ENCODE results near the gene HRH3. TPM values are rescaled to one million over a fixed set of nuclear protein-coding genes. Genes with fewer than 3 reads are reported as not detected.

HRH3 gene
- total and polyA plus RNA-seq, 8 donors = not detected

DNA sequence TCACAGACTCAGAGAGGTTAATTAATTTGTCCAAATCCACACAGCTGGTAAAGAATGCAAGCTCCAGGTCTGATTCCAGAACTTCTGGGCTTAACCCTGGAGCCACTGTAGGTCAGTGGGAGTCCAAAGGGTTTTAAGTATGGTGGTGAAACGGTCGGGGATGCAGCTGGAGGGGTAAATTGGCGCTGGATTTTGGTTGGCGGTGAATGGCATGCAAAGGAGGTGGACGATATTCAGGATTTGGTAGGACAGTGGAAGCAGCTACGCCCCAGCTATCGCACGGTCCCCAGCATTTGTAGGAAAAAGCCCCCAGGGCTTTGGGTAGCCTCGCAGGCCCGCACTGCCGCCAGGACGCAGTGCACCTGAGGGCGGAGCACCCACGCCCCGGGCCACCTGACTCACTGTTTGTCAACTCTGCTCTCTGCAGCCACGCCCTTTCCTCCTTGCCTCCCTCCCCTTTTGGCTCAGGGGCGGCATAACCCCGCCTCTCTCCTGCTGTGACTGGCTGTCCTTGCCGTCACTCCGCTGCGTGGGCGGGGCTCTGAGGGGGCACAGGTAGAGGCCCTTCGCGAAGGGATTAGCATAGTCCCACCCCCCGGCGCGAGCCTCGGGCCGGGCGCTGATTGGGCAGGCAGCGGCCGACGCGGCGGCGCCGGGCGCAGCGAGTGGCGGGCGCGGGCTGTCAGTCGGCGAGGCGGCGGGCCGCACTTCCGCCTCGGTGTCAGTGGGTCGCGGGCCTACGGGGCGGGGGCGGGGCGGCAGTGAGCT lies 17.9 kb upstream of the HRH3 start, which contains the start of gene OSBPL2:
OSBPL2 (plus strand) TSS at position 721 of the 768 bp plus-strand sequence. CDS start 17,664 bp downstream, outside the sequence.
- no peak for TF ChIP-seq EP300 (IDR thresholded peaks at IDR 0.05)
- TF ChIP-seq POLR2A (IDR thresholded peaks at IDR 0.05) = no peak
- TF ChIP-seq, protein P1, sequence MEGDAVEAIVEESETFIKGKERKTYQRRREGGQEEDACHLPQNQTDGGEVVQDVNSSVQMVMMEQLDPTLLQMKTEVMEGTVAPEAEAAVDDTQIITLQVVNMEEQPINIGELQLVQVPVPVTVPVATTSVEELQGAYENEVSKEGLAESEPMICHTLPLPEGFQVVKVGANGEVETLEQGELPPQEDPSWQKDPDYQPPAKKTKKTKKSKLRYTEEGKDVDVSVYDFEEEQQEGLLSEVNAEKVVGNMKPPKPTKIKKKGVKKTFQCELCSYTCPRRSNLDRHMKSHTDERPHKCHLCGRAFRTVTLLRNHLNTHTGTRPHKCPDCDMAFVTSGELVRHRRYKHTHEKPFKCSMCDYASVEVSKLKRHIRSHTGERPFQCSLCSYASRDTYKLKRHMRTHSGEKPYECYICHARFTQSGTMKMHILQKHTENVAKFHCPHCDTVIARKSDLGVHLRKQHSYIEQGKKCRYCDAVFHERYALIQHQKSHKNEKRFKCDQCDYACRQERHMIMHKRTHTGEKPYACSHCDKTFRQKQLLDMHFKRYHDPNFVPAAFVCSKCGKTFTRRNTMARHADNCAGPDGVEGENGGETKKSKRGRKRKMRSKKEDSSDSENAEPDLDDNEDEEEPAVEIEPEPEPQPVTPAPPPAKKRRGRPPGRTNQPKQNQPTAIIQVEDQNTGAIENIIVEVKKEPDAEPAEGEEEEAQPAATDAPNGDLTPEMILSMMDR (IDR thresholded peaks at IDR 0.05) = no peak
- peak; percentile 19 to 85 (median 48) for TF ChIP-seq POLR2AphosphoS5 (IDR thresholded peaks at IDR 0.05)
- peaks cover 0 to 10% (median 8%) of the 10 kb centered on the region in 4 donors for H3K36me3 ChIP-seq
- H3K27me3 ChIP-seq = peaks cover 0 to 29% (median 0%) of the 10 kb centered on the region in 3 donors
- H3K4me3 ChIP-seq = peak within 1 kb of the TSS; percentile 83 to 95 (median 88)
- WGBS, 5 donors = 1 to 9% (median 3%) methylated on average over 13 to 55 of the region's 55 CpGs
- intact Hi-C loops (cut with DNase I; ENCODE audit: low total_unique reads) = no loop called here
- peaks cover 33 to 71% (median 62%) of the 10 kb centered on the region in 4 donors for H3K4me1 ChIP-seq
- H3K9me3 ChIP-seq = no peaks in the 10 kb centered on the region
- DNase-seq = peak; percentile 99
- H3K27ac ChIP-seq = peak within 1 kb of the TSS; percentile 81 to 96 (median 92)

DNA sequence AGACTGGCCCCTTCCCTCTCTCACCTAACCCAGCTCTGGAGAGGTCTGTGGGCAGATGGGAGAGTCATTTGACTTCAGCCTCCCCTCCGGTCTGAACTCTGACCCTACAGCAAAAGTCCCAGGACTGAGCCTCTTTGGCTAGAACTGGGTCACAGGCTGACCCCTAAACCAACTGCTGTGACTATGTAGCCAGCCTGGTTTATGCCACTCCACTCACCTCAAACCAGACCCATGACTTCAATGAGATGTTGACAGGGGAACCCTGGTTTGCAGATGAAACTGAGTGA lies 17.4 kb upstream of the HRH3 start:
- no peak for DNase-seq
- Histone ChIP-seq H3K36me3 (peaks cover 0 to 5% (median 3%) of the 10 kb centered on the region in 4 donors), H3K4me3 (peak overlapping the region; percentile 46 to 95 (median 86)), H3K4me1 (peaks cover 33 to 66% (median 58%) of the 10 kb centered on the region in 4 donors), H3K9me3 (no peaks in the 10 kb centered on the region), H3K27ac (peak overlapping the region in 4 of 5 donors; percentile 44 to 75 (median 70)), H3K27me3 (peaks cover 0 to 34% (median 0%) of the 10 kb centered on the region in 3 donors)
- TF ChIP-seq POLR2AphosphoS5 (IDR thresholded peaks at IDR 0.05) (no peak), EP300 (IDR thresholded peaks at IDR 0.05) (no peak), POLR2A (IDR thresholded peaks at IDR 0.05) (no peak)
- TF ChIP-seq, protein P1 (IDR thresholded peaks at IDR 0.05) = no peak
- 60 to 82% (median 70%) methylated on average over 1 of the region's 1 CpG for WGBS, 5 donors
- intact Hi-C loops (cut with DNase I; ENCODE audit: low total_unique reads) = no loop called here

DNA sequence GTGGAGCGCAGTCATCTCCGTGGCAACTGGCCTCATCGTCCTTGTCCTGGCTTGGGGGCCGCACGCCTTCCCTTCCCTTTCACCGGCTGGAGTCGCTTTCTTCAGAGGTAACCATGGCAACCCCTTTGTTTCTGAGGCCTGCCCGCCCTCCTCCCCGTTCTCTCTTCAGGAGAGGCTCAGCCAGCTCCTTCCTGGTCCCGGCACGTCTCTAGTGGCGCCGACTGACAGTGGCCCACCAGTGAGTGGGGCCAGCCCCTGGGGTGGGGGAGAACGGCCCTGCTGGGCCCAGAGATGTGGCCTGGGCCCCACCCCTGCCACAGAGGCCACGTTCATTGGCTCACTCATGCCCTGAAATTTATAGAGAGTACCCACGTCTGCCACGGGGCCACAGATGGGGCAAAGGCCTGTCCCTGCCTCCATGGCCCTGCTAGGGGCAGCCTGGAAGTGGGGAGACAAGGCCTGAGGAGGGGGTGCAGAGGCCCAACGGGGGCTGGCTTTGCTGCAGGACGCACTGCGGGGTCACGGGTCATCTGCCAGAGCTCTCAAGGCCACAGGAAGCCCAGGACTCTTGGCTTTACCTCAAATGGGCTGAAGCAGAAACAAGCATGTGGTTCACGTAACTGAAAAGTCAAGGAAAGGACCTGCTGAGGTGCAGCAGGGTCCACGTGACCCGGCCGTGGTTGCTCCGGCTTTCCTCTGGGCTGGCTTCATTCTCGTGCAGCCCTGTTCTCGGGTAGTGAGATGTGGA lies 16.9 kb upstream of the HRH3 start:
- intact Hi-C loops (cut with DNase I; ENCODE audit: low total_unique reads) = no loop called here
- H3K36me3 ChIP-seq = peaks cover 0 to under 1% (median 0%) of the 10 kb centered on the region in 4 donors
- H3K4me1 ChIP-seq = peaks cover 33 to 63% (median 54%) of the 10 kb centered on the region in 4 donors
- H3K27ac ChIP-seq = peak overlapping the region in 2 of 5 donors; percentile 44 to 75
- H3K27me3 ChIP-seq = peaks cover 0 to 39% (median 0%) of the 10 kb centered on the region in 3 donors
- 66 to 80% (median 72%) methylated on average over 25 to 28 of the region's 28 CpGs for WGBS, 5 donors
- no peak overlapping the region for H3K4me3 ChIP-seq
- no peak for TF ChIP-seq POLR2AphosphoS5 (IDR thresholded peaks at IDR 0.05)
- TF ChIP-seq, protein P1 (IDR thresholded peaks at IDR 0.05) = no peak
- no peak for TF ChIP-seq POLR2A (IDR thresholded peaks at IDR 0.05)
- TF ChIP-seq EP300 (IDR thresholded peaks at IDR 0.05) = no peak
- peak in 1 of 2 donors; percentile 68 for DNase-seq
- H3K9me3 ChIP-seq = no peaks in the 10 kb centered on the region

DNA sequence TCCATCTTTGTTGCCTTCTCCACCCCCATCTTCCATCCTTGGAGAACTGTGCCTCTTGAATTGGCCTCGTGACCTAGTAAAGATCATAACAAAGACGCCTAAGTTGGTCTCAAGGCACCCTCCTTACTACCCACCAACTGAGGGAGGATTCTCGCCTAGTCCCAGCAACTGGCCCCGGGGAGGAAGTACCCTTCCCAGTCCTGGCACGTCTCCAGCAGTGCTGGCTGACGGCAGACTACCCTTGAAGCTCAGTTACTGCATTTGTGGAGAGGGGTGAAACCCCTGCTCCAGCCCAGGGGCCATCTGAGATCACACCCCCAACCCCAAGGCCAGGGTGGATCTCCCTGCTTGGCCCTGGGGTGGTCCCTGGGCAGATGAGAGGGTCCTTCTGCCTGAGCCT lies 16.1 kb upstream of the HRH3 start:
- Histone ChIP-seq H3K9me3 (no peaks in the 10 kb centered on the region), H3K4me1 (peaks cover 33 to 56% (median 46%) of the 10 kb centered on the region in 4 donors), H3K27me3 (peaks cover 0 to 47% (median 0%) of the 10 kb centered on the region in 3 donors), H3K36me3 (no peaks in the 10 kb centered on the region), H3K27ac (no peak overlapping the region), H3K4me3 (no peak overlapping the region)
- no peak for DNase-seq
- TF ChIP-seq POLR2A (IDR thresholded peaks at IDR 0.05) (no peak), EP300 (IDR thresholded peaks at IDR 0.05) (no peak), POLR2AphosphoS5 (IDR thresholded peaks at IDR 0.05) (no peak)
- TF ChIP-seq, protein P1 (IDR thresholded peaks at IDR 0.05) = no peak
- intact Hi-C loops (cut with DNase I; ENCODE audit: low total_unique reads) = no loop called here
- 59 to 72% (median 67%) methylated on average over 5 to 6 of the region's 6 CpGs for WGBS, 5 donors
